ENCODE data around the gene DIPK1B. TPM values are rescaled to one million over a fixed set of nuclear protein-coding genes. Genes with fewer than 3 reads are reported as not detected.

Gene DIPK1B
- 17.1 and 27.0 TPM in 2 replicates for total RNA-seq

GRCh38 chr9:136711751-136712689, at the start of gene DIPK1B:
TSS of gene DIPK1B (plus strand) at chr9:136712572. CDS start at chr9:136712666, 94 bp downstream.
- no peaks in the 10 kb centered on the region for H3K36me3 ChIP-seq (ENCODE audit: control insufficient read depth, insufficient read depth, low read length)
- H3K27me3 ChIP-seq (ENCODE audit: control insufficient read depth, insufficient read depth, low read length) = peaks cover 15% of the 10 kb centered on the region
- H3K4me3 ChIP-seq (ENCODE audit: low read depth, low read length) = peak within 1 kb of the TSS; percentile 55
- DNase-seq (ENCODE audit: low read depth) = no peak
- no peak for TF ChIP-seq CTCF (IDR thresholded peaks at IDR 0.05; ENCODE audit: insufficient read depth, low read length, poor library complexity, severe bottlenecking)

- Histone ChIP-seq H3K27me3 (ENCODE audit: control insufficient read depth, insufficient read depth, low read length) (peaks cover 39% of the 10 kb centered on the region), H3K4me3 (ENCODE audit: low read depth, low read length) (no peak within 1 kb of the TSS), H3K36me3 (ENCODE audit: control insufficient read depth, insufficient read depth, low read length) (no peaks in the 10 kb centered on the region)
- DNase-seq (ENCODE audit: low read depth) = no peak
- TF ChIP-seq CTCF (IDR thresholded peaks at IDR 0.05; ENCODE audit: insufficient read depth, low read length, poor library complexity, severe bottlenecking) = no peak
Measured at GRCh38 chr9:136662656-136663581, 49.5 kb upstream of the DIPK1B start, which contains the start of gene EGFL7. TSS of gene EGFL7 (plus strand) at chr9:136662916. CDS start at chr9:136668283, 5,367 bp downstream.

GRCh38 chr9:136664000-136664915, 48.1 kb upstream of the DIPK1B start:
- TF ChIP-seq CTCF (IDR thresholded peaks at IDR 0.05; ENCODE audit: insufficient read depth, low read length, poor library complexity, severe bottlenecking) = no peak
- no peak overlapping the region for H3K4me3 ChIP-seq (ENCODE audit: low read depth, low read length)
- no peak for DNase-seq (ENCODE audit: low read depth)
- H3K27me3 ChIP-seq (ENCODE audit: control insufficient read depth, insufficient read depth, low read length) = peaks cover 28% of the 10 kb centered on the region
- H3K36me3 ChIP-seq (ENCODE audit: control insufficient read depth, insufficient read depth, low read length) = no peaks in the 10 kb centered on the region

GRCh38 chr9:136665111-136665703, 47.2 kb upstream of the DIPK1B start:
- DNase-seq (ENCODE audit: low read depth) = no peak
- no peak for TF ChIP-seq CTCF (IDR thresholded peaks at IDR 0.05; ENCODE audit: insufficient read depth, low read length, poor library complexity, severe bottlenecking)
- H3K36me3 ChIP-seq (ENCODE audit: control insufficient read depth, insufficient read depth, low read length) = no peaks in the 10 kb centered on the region
- H3K27me3 ChIP-seq (ENCODE audit: control insufficient read depth, insufficient read depth, low read length) = peaks cover 21% of the 10 kb centered on the region
- peak overlapping the region; percentile 29 for H3K4me3 ChIP-seq (ENCODE audit: low read depth, low read length)
